Activated T-cell treated with anti-CD3 and anti-CD28 coated beads, Interleukin-2, amount 50 U/mL, for 1 hour (primary cell): ENCODE measurements around the gene SH3BGR.

ENCODE experiments used
- DNase-seq: peaks from one replicate; pipeline ENCODE4 v3.0.0-alpha.2; 2020

The SH3BGR gene

DNA sequence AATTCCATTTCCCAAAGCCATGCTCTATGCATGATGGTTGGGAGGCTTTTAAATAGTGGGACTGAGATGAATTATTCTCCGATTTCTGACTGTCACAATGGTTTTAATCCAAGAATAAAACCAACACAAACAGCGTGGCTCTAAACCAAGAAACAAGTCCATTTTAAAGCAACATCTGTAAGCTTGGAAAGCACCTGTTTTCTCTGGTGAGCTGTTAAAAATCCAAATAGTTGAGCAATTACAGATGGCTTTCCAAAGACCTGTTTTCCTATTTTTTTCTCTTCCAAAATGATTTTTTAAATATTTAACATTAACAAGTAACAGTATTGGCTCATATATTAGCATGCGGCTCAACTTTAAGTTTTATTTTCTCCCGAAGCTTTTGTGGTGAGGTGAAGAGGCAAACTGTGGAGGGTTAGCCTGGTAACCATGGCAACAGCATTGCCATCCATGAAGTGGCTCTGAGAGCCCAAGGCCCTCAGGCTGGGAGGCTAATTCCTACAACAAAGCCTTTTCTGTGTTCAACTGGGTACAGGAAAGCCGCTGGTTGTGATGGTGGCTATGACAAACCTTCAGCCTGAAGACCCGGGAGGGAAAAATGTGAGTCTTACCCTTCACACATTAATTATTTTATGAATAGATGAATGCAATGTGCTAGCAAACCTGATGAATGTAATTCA lies 104.3 kb downstream of the SH3BGR start:
- no peak for DNase-seq

DNA sequence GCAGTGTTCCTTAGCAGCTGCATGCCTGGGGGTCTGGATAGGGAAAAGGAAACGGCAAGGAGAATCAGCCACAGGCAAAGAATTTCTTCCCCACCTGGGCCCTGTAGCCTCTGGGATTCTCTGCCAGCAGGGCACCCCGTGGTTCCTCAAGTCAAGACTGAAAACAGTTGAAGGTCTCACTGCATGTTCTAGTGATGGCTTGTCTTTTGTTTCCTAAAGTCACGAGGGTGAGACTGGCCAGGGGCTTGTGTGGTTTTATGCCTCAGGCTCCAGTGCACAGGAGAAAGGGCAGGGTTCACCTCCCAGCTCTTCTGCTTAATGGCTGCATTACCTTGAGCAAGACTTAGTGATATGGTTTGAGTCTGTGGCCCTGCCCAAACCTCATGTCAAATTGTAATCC lies 107.7 kb downstream of the SH3BGR start:
- no peak for DNase-seq

DNA sequence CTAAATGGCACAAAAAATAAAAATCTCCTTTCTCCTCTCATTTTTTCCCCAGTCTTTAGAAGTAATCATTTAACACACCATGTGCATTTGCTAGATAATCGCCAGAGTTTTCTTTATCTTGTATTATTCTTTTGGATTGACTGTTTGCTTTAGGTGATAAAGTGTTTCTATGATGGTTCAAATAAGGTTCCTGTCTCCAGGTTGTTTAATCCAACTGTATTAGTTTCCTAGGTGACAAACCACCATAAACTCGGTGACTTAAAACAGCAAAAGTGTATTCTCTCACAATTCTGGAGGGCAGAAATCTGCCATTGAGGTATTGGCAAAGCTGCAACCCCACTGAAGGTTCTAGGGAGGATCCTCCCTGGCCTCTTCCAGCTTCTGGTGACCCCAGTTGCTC lies 109.4 kb downstream of the SH3BGR start:
- DNase-seq: no peak

DNA sequence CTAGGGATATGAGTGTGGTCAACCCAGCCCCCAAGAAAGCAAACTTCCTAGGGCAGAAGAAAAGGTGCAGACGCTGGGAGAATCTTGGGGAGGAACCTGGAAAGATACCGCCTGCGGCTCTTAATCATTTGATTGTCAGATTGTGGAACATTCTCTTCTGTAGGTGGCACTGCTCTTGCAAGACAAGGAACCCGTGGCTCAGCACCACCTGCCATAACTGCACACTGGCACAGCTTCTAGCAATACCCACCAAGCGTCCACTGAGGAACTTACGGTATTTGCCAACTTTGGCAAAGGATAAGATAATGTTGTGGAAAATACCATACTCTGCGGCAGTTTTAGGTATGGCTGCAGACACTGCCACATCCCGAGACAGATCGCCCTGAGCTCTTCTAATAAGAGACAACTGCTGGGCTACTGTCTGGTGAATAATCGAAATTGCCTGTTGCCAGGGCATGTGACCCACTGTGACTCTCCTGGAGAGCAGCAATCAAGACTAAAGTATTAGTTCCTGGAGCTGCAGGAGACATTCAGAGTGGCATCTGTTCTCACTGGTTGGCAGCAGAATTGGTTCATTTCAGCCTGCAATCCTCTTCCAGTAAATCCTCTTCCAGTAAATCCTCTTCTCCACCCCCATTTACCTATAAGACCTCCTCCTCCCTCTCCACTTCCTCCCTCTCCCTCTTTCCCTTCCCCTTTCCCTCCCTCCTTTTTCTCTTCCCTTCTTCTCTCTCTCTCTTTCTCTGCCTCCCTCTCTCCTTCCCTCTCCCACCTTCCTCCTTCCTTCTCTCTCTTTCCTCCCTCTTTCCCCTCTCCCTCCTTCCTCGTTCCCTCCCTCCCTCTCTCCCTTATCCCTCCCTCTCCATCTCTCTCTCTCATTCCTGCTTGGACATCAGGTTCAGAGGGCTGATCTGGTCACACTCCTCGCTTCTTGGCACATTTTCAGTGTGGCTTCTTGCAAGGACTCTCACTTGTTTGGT lies 111.3 kb downstream of the SH3BGR start:
- no peak for DNase-seq

DNA sequence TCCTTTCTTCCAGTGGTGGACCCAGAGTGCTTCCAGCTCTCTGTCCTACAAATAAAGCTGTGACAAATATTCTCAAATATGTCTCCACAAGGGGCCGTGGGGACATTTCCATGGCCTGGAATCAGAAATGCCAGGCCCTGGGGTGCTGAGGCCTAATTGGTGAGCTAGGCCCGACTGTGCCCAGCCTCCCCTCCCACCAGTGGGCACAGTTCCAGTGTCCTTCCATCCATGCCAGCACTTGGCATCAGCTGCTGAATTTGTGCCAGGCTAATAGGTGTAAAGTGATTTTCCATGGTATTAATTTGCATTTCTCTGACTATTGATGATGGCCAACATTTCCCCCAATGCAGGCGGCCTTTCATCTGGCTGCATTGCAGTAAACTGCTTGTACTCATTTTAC lies 112.4 kb downstream of the SH3BGR start:
- no peak for DNase-seq
